GM19193 (cell line): ENCODE data around the gene KCNH2.

Source experiments
- POLR2A ChIP-seq: IDR thresholded peaks from 4 replicates; pipeline ENCODE4 v1.6.1; 2011; ENCODE audit not compliant: insufficient read depth, insufficient read length; ENCODE audit errors: extremely low read depth

KCNH2 gene

GRCh38 chr7:150896562-150897209 lies 81.4 kb downstream of the KCNH2 start:
- no peak for TF ChIP-seq POLR2A

- TF ChIP-seq POLR2A, result no peak
These were observed 82.3 kb downstream of the KCNH2 start for GRCh38 chr7:150895809-150896208.
